Fibroblast of peridontal ligament (primary cell): ENCODE data around the gene FAM241B.

ENCODE experiments used
- DNase-seq: peaks from one replicate; pipeline ENCODE4 v3.0.0-alpha.2; 2010; ENCODE audit errors: extremely low read depth

The FAM241B gene

GRCh38 chr10:69666756-69667155, 36.7 kb downstream of the FAM241B start:
- DNase-seq: no peak

GRCh38 chr10:69668721-69669120, 38.7 kb downstream of the FAM241B start:
- no peak for DNase-seq

- DNase-seq: no peak
Observed at GRCh38 chr10:69669409-69669808, 39.4 kb downstream of the FAM241B start.

- DNase-seq: no peak
Observed at GRCh38 chr10:69673521-69673920, 43.5 kb downstream of the FAM241B start.

- no peak for DNase-seq
Observed at GRCh38 chr10:69674786-69675185, 44.7 kb downstream of the FAM241B start.

- DNase-seq: no peak
Observed at GRCh38 chr10:69676301-69676700, 46.3 kb downstream of the FAM241B start.

- no peak for DNase-seq
Observed at GRCh38 chr10:69677985-69678654, 48.1 kb downstream of the FAM241B start.

GRCh38 chr10:69679736-69680135, 49.7 kb downstream of the FAM241B start:
- no peak for DNase-seq

GRCh38 chr10:69680610-69681009, 50.6 kb downstream of the FAM241B start:
- no peak for DNase-seq

- no peak for DNase-seq
Observed at GRCh38 chr10:69681436-69681835, 51.4 kb downstream of the FAM241B start.

- DNase-seq: no peak
Observed at GRCh38 chr10:69682955-69683474, 53.0 kb downstream of the FAM241B start.
